K562 (cell line): Measurements from ENCODE around the gene ROM1. TPM values are rescaled to one million over a fixed set of nuclear protein-coding genes. Genes with fewer than 3 reads are reported as not detected.

Source experiments
- ARID3A ChIP-seq: IDR thresholded peaks from 2 replicates; pipeline ENCODE4 v1.6.1; 2012; ENCODE audit warnings: low read depth, low read length, improper control_type of control experiment, borderline replicate concordance
- CBX2 ChIP-seq: fragments of 200-600 bp; sonication (generic); IDR thresholded peaks from one replicate; pipeline ENCODE4 v1.6.1; 2012; ENCODE audit warnings: mild to moderate bottlenecking, low read length, inconsistent platforms; ENCODE audit not compliant: insufficient read depth, poor library complexity, severe bottlenecking
- E2F1 ChIP-seq: sonication (generic); formaldehyde crosslinking; IDR thresholded peaks from 2 replicates; pipeline ENCODE4 v1.8.1; 2023; ENCODE audit warnings: mild to moderate bottlenecking, missing genetic modification reagents, moderate library complexity
- FOSL1 ChIP-seq: fragments of 200-800 bp; sonication (Bioruptor generic); conservative IDR thresholded peaks from 2 replicates; pipeline ENCODE4 v1.6.1; 2016; ENCODE audit warnings: missing genetic modification characterization, missing compliant biosample characterization
- KHSRP ChIP-seq: fragments of 450-650 bp; IDR thresholded peaks from 2 replicates; pipeline ENCODE4 v1.6.1; 2017
- KLF6 ChIP-seq: fragments of 250-450 bp; sonication (Bioruptor Pico); IDR thresholded peaks from 2 replicates; pipeline ENCODE4 v1.4.0; 2020; ENCODE audit warnings: mild to moderate bottlenecking, moderate library complexity, borderline replicate concordance
- LCOR ChIP-seq: sonication (generic); formaldehyde crosslinking; IDR thresholded peaks from 2 replicates; pipeline ENCODE4 v1.8.0; 2022; ENCODE audit warnings: mild to moderate bottlenecking, missing genetic modification reagents
- MED1 ChIP-seq: sonication (generic); formaldehyde crosslinking; IDR thresholded peaks from 2 replicates; pipeline ENCODE4 v1.8.1; 2023; ENCODE audit warnings: missing genetic modification reagents, borderline replicate concordance
- SMARCA4 ChIP-seq: fragments of 450-650 bp; IDR thresholded peaks from 2 replicates; pipeline ENCODE4 v1.6.1; 2016
- TAF9B ChIP-seq: fragments of 450-650 bp; IDR thresholded peaks from 2 replicates; pipeline ENCODE4 v1.6.1; 2018; ENCODE audit warnings: mild to moderate bottlenecking; ENCODE audit not compliant: partially characterized antibody
- TEAD2 ChIP-seq: fragments of 450-650 bp; IDR thresholded peaks from 2 replicates; pipeline ENCODE4 v1.6.1; 2016; ENCODE audit warnings: missing genetic modification characterization, control low read depth, missing compliant biosample characterization
- ZBTB17 ChIP-seq: fragments of 450-650 bp; formaldehyde crosslinking; IDR thresholded peaks from 2 replicates; pipeline ENCODE4 v1.4.0; 2020; ENCODE audit warnings: mild to moderate bottlenecking
- ZNF699 ChIP-seq: fragments of 250-450 bp; sonication (Bioruptor Pico); IDR thresholded peaks from 2 replicates; pipeline ENCODE4 v1.8.0; 2021; ENCODE audit warnings: mild to moderate bottlenecking, moderate library complexity; ENCODE audit not compliant: insufficient replicate concordance
- ZNF766 ChIP-seq: fragments of 200-800 bp; sonication (Bioruptor generic); conservative IDR thresholded peaks from 2 replicates; pipeline ENCODE4 v1.6.1; 2016; ENCODE audit warnings: missing genetic modification characterization, missing compliant biosample characterization
- polyA plus RNA-seq, 8 experiments: library from polyadenylated mRNA; depleted of rRNA in 4 of 8; stranded (reverse) in 5 of 8; unstranded in 3 of 8; fragments of >200 nt; fragmentation: Nextera tagmentation in 2 of 8; fragmentation: Illumina TruSeq in 1 of 8; extraction: Ambion mirVana in 2 of 8; extraction: Trizol in 1 of 8; gene quantifications; 2 replicates each; pipeline versions ENCODE4 v1.2.1 to v1.2.3, GENCODE V29; 2011 to 2014; ENCODE audit warnings: inconsistent platforms in 1 of 8, missing spikeins in 1 of 8
- total RNA-seq, 7 experiments: library from RNA; depleted of rRNA in 6 of 7; stranded (reverse); fragments of >200 nt in 6 of 7; fragmentation: Illumina TruSeq in 2 of 7; extraction: Trizol in 2 of 7; gene quantifications; 2 replicates each; pipeline versions ENCODE4 v1.2.1 to v1.2.3, GENCODE V29; 2011 to 2021; ENCODE audit warnings: low replicate concordance in 1 of 7
- TF ChIP-seq, protein P1 (sequence below): fragments of 250-450 bp; sonication (Bioruptor Pico); IDR thresholded peaks from 2 replicates; pipeline ENCODE4 v1.5.0; 2020; ENCODE audit warnings: mild to moderate bottlenecking
- TF ChIP-seq, protein P2 (sequence below): fragments of 250-450 bp; sonication (Bioruptor Pico); IDR thresholded peaks from 2 replicates; pipeline ENCODE4 v1.4.0; 2020; ENCODE audit warnings: mild to moderate bottlenecking, moderate library complexity
- TF ChIP-seq, protein P3 (sequence below): fragments of 450-650 bp; IDR thresholded peaks from 2 replicates; pipeline ENCODE4 v1.7.0; 2016; ENCODE audit warnings: borderline replicate concordance

Gene ROM1
- total and polyA plus RNA-seq, 9 of the 15 experiments (the other 6 are each of a cell fraction or from before 2014, with no cell fraction given): 0.75 to 4.0 (median 2.6) TPM

GRCh38 chr11:62645946-62646824 lies 33.1 kb downstream of the ROM1 start, which contains the start of gene GANAB (continued):
- TF ChIP-seq TEAD2 (tag) (no peak), ZNF699 (CRISPR knock-in tag) (no peak), TAF9B (peak; percentile 81), ARID3A (no peak), MED1 (CRISPR knock-in tag) (no peak), ZNF766 (no peak), LCOR (CRISPR knock-in tag) (peak; percentile 100), KHSRP (no peak), E2F1 (CRISPR knock-in tag) (peak; percentile 93), CBX2 (no peak), FOSL1 (tag) (no peak; the same call in 1 of the 2 replicates), SMARCA4 (no peak), ZBTB17 (CRISPR knock-in tag) (0 out of 2 replicates have a peak, but pooled peaks have one; percentile 66), KLF6 (CRISPR knock-in tag) (no peak)
- TF ChIP-seq, protein P1, sequence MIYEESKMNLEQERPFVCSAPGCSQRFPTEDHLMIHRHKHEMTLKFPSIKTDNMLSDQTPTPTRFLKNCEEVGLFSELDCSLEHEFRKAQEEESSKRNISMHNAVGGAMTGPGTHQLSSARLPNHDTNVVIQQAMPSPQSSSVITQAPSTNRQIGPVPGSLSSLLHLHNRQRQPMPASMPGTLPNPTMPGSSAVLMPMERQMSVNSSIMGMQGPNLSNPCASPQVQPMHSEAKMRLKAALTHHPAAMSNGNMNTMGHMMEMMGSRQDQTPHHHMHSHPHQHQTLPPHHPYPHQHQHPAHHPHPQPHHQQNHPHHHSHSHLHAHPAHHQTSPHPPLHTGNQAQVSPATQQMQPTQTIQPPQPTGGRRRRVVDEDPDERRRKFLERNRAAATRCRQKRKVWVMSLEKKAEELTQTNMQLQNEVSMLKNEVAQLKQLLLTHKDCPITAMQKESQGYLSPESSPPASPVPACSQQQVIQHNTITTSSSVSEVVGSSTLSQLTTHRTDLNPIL (CRISPR knock-in tag): no peak
- TF ChIP-seq, protein P2, sequence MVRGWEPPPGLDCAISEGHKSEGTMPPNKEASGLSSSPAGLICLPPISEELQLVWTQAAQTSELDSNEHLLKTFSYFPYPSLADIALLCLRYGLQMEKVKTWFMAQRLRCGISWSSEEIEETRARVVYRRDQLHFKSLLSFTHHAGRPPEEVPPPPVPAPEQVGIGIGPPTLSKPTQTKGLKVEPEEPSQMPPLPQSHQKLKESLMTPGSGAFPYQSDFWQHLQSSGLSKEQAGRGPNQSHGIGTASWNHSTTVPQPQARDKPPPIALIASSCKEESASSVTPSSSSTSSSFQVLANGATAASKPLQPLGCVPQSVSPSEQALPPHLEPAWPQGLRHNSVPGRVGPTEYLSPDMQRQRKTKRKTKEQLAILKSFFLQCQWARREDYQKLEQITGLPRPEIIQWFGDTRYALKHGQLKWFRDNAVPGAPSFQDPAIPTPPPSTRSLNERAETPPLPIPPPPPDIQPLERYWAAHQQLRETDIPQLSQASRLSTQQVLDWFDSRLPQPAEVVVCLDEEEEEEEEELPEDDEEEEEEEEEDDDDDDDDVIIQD (CRISPR knock-in tag): no peak
- TF ChIP-seq, protein P3, sequence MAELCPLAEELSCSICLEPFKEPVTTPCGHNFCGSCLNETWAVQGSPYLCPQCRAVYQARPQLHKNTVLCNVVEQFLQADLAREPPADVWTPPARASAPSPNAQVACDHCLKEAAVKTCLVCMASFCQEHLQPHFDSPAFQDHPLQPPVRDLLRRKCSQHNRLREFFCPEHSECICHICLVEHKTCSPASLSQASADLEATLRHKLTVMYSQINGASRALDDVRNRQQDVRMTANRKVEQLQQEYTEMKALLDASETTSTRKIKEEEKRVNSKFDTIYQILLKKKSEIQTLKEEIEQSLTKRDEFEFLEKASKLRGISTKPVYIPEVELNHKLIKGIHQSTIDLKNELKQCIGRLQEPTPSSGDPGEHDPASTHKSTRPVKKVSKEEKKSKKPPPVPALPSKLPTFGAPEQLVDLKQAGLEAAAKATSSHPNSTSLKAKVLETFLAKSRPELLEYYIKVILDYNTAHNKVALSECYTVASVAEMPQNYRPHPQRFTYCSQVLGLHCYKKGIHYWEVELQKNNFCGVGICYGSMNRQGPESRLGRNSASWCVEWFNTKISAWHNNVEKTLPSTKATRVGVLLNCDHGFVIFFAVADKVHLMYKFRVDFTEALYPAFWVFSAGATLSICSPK: no peak
